ENCODE results near the gene GPR153.

DNA sequence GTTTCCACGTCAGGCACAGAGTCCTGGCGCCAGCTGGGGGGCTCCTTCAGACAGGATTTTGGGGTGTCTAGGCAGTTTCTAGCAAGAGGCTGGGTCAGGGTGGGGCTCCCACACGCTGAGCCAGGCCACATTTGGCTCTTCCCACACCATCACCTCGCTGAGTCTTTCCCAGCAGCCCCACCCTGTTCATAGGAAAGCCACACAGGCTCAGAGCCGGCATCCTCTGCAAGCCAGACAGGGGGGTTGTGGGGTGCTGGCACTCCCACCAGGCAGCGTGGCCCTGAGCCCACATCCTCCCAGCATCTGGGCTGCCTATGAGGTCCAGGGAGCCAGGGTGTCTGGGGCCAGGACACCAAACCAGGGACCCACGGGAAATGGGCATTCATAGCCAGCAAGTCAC is 2.8 kb upstream of the GPR153 start:
- TF ChIP-seq YY1 (IDR thresholded peaks at IDR 0.05; ENCODE audit: insufficient read depth, insufficient read length) (no peak), ZNF274 (IDR thresholded peaks at IDR 0.05; ENCODE audit: low read depth, low read length) (no peak)

Measured in NT2/D1 (cell line).